H1 (cell line): ENCODE results near the gene PRKCA. TPM values are rescaled to one million over a fixed set of nuclear protein-coding genes. Genes with fewer than 3 reads are reported as not detected.

ENCODE experiments used
- CTCF ChIA-PET: fragments of 300-600 bp; sonication (Branson Sonifier 250); formaldehyde crosslinking; loops from one replicate; lab custom pipeline; 2021; ENCODE audit not compliant: partially characterized antibody; lab: Charles Lee
- POLR2A ChIA-PET: fragments of 300-600 bp; sonication (Branson Sonifier 250); formaldehyde crosslinking; loops from one replicate; lab custom pipeline; 2021; ENCODE audit warnings: inconsistent platforms; ENCODE audit not compliant: partially characterized antibody; lab: Charles Lee
- DNase-seq, 2 experiments: peaks; one replicate each; pipeline versions ENCODE4 v3.0.0 to v3.0.0-alpha.2; 2010 to 2022; ENCODE audit warnings: low spot score in 2 of 2, low read depth in 1 of 2, mixed read lengths in 1 of 2
- FAIRE-seq: peaks from 2 replicates; lab custom pipeline; 2011; peaks lifted over from hg19 to GRCh38; lab: Jason Lieb, UNC
- H2AFZ ChIP-seq: 2 replicates; pipeline ENCODE4 v1.8.1; 2012; ENCODE audit warnings: low read length, inconsistent platforms
- H2AK5ac ChIP-seq: 2 replicates; pipeline ENCODE4 v1.6.1; 2013; ENCODE audit warnings: low read depth, low read length
- H2BK120ac ChIP-seq: replicated peaks from 2 replicates; pipeline ENCODE3; 2013; ENCODE audit warnings: low read depth, low read length, inconsistent platforms
- H2BK12ac ChIP-seq: 2 replicates; pipeline ENCODE4 v1.6.1; 2013; ENCODE audit warnings: low read depth, low read length
- H2BK15ac ChIP-seq: 2 replicates; pipeline ENCODE4 v1.6.1; 2013; ENCODE audit warnings: low read length
- H2BK20ac ChIP-seq: 2 replicates; pipeline ENCODE4 v1.6.1; 2013; ENCODE audit warnings: low read length
- H2BK5ac ChIP-seq: 2 replicates; pipeline ENCODE4 v1.6.1; 2013; ENCODE audit warnings: low read depth, low read length
- H3K14ac ChIP-seq: 2 replicates; pipeline ENCODE4 v1.6.1; 2013; ENCODE audit warnings: inconsistent platforms; ENCODE audit not compliant: insufficient read length
- H3K18ac ChIP-seq: 2 replicates; pipeline ENCODE4 v1.6.1; 2013; ENCODE audit warnings: low read length; ENCODE audit errors: extremely low read depth
- H3K23ac ChIP-seq: 2 replicates; pipeline ENCODE4 v1.6.1; 2013; ENCODE audit warnings: inconsistent platforms; ENCODE audit not compliant: insufficient read length
- H3K23me2 ChIP-seq: 2 replicates; pipeline ENCODE4 v1.6.1; 2013; ENCODE audit warnings: low read depth, low read length
- H3K27ac ChIP-seq: 2 replicates; pipeline ENCODE4 v1.6.1; 2011; ENCODE audit warnings: low read depth, low read length, inconsistent platforms
- H3K27me3 ChIP-seq, 4 experiments: replicated peaks in 1 of 4; 1 replicate in 1 of 4; 2 replicates in 3 of 4; pipeline versions ENCODE4 v1.6.1 to v1.8.1; 2011 to 2013; ENCODE audit warnings: low read length in 3 of 4, mild to moderate bottlenecking in 3 of 4, inconsistent platforms in 2 of 4, mixed read lengths in 2 of 4, moderate library complexity in 1 of 4; ENCODE audit not compliant: control insufficient read depth in 3 of 4, insufficient read depth in 3 of 4; ENCODE audit errors: extremely low read depth in 1 of 4
- H3K36me3 ChIP-seq, 4 experiments: 2 replicates each; pipeline versions ENCODE4 v1.6.1 to v1.8.1; 2011 to 2013; ENCODE audit warnings: mild to moderate bottlenecking in 4 of 4, low read length in 3 of 4, moderate library complexity in 2 of 4, control low read depth in 1 of 4, inconsistent platforms in 1 of 4; ENCODE audit not compliant: insufficient read depth in 4 of 4, control insufficient read depth in 2 of 4
- H3K4ac ChIP-seq: replicated peaks from 2 replicates; pipeline ENCODE3; 2013; ENCODE audit warnings: low read length, low read depth, mixed read lengths, inconsistent platforms; ENCODE audit not compliant: insufficient read length
- H3K4me1 ChIP-seq, 4 experiments: replicated peaks in 1 of 4; 1 replicate in 1 of 4; 2 replicates in 3 of 4; pipeline versions ENCODE4 v1.6.1 to v1.8.1; 2011 to 2013; ENCODE audit warnings: low read length in 3 of 4, inconsistent platforms in 2 of 4, mixed read lengths in 1 of 4; ENCODE audit not compliant: insufficient read depth in 4 of 4, control insufficient read depth in 3 of 4
- H3K4me2 ChIP-seq, 2 experiments: 2 replicates each; pipeline versions ENCODE4 v1.6.1 to v1.8.1; 2011 to 2013; ENCODE audit warnings: low read depth in 2 of 2, low read length in 2 of 2, control low read depth in 1 of 2, inconsistent platforms in 1 of 2, mild to moderate bottlenecking in 1 of 2; ENCODE audit not compliant: insufficient read depth in 1 of 2
- H3K4me3 ChIP-seq, 4 experiments: fragments of 200-600, 300-600 bp in 1 of 4; sonication (generic), shearing (Covaris generic), sonication (Bioruptor Twin) in 1 of 4; 2 replicates each; pipeline versions ENCODE4 v1.5.1 to v1.8.1; 2011 to 2016; ENCODE audit warnings: low read length in 4 of 4, low read depth in 3 of 4, control low read depth in 2 of 4, inconsistent platforms in 2 of 4, mild to moderate bottlenecking in 2 of 4, mixed read lengths in 1 of 4, moderate library complexity in 1 of 4; ENCODE audit not compliant: insufficient read depth in 2 of 4; ENCODE audit errors: extremely low read depth in 1 of 4
- H3K56ac ChIP-seq: replicated peaks from 2 replicates; pipeline ENCODE3; 2013; ENCODE audit warnings: low read depth, mild to moderate bottlenecking, mixed read lengths, low read length, inconsistent platforms; ENCODE audit not compliant: insufficient read length
- H3K79me1 ChIP-seq: 2 replicates; pipeline ENCODE4 v1.6.1; 2013; ENCODE audit warnings: low read depth, low read length, control low read depth
- H3K79me2 ChIP-seq, 2 experiments: 2 replicates each; pipeline versions ENCODE4 v1.6.1 to v1.8.1; 2012 to 2013; ENCODE audit warnings: low read length in 2 of 2, mild to moderate bottlenecking in 2 of 2, inconsistent platforms in 1 of 2; ENCODE audit not compliant: insufficient read depth in 2 of 2, control insufficient read depth in 1 of 2
- H3K9ac ChIP-seq, 4 experiments: replicated peaks in 1 of 4; 1 replicate in 1 of 4; 2 replicates in 3 of 4; pipeline versions ENCODE4 v1.6.1 to v1.8.1; 2011 to 2013; ENCODE audit warnings: low read depth in 3 of 4, low read length in 3 of 4, control low read depth in 2 of 4, mild to moderate bottlenecking in 2 of 4, moderate library complexity in 2 of 4, inconsistent platforms in 1 of 4; ENCODE audit errors: extremely low read depth in 1 of 4
- H3K9me3 ChIP-seq, 2 experiments: 2 replicates each; pipeline versions ENCODE4 v1.6.1 to v1.8.1; 2012 to 2013; ENCODE audit warnings: mild to moderate bottlenecking in 2 of 2, moderate library complexity in 2 of 2, control low read depth in 1 of 2, inconsistent platforms in 1 of 2, low read depth in 1 of 2, low read length in 1 of 2, mixed read lengths in 1 of 2; ENCODE audit not compliant: insufficient read depth in 2 of 2
- H4K20me1 ChIP-seq, 2 experiments: replicated peaks in 1 of 2; 2 replicates each; pipeline versions ENCODE3 to v1.8.1; 2011 to 2013; ENCODE audit warnings: inconsistent platforms in 2 of 2, low read length in 2 of 2, mild to moderate bottlenecking in 1 of 2; ENCODE audit not compliant: insufficient read depth in 2 of 2, control insufficient read depth in 1 of 2
- H4K5ac ChIP-seq: 2 replicates; pipeline ENCODE4 v1.6.1; 2013; ENCODE audit warnings: low read length, low read depth, mixed read lengths, inconsistent platforms; ENCODE audit not compliant: insufficient read length
- H4K8ac ChIP-seq: 2 replicates; pipeline ENCODE4 v1.8.0; 2013; ENCODE audit warnings: mild to moderate bottlenecking, moderate library complexity, low read length, inconsistent platforms; ENCODE audit not compliant: insufficient read depth; ENCODE audit errors: extremely low read depth
- H4K91ac ChIP-seq: replicated peaks from 2 replicates; pipeline ENCODE3; 2013; ENCODE audit warnings: low read length, mixed read lengths, inconsistent platforms; ENCODE audit not compliant: insufficient read length
- GABPA ChIP-seq: IDR thresholded peaks from 2 replicates; pipeline ENCODE4 v1.6.1; 2011; ENCODE audit warnings: mild to moderate bottlenecking, low read length, moderate library complexity, borderline replicate concordance; ENCODE audit not compliant: insufficient read depth
- GTF2F1 ChIP-seq: IDR thresholded peaks from 2 replicates; pipeline ENCODE4 v1.6.1; 2012; ENCODE audit warnings: low read depth, low read length, improper control_type of control experiment, borderline replicate concordance
- JUND ChIP-seq: IDR thresholded peaks from 2 replicates; pipeline ENCODE4 v1.6.1; 2011; ENCODE audit warnings: mild to moderate bottlenecking, improper control_type of control experiment, low read length
- KDM1A ChIP-seq: fragments of 200-600, 300-600 bp; sonication (generic); IDR thresholded peaks from 2 replicates; pipeline ENCODE4 v1.7.1; 2016; ENCODE audit warnings: mild to moderate bottlenecking, low read length, borderline replicate concordance
- NRF1 ChIP-seq: IDR thresholded peaks from 2 replicates; pipeline ENCODE4 v1.6.1; 2011; ENCODE audit warnings: mild to moderate bottlenecking, low read depth, low read length, improper control_type of control experiment
- TAF1 ChIP-seq: IDR thresholded peaks from 2 replicates; pipeline ENCODE4 v1.6.1; 2011; ENCODE audit warnings: mild to moderate bottlenecking, low read depth, low read length
- WGBS, 2 experiments: shearing (Covaris generic) in 1 of 2; methylation state at CpG; one replicate each; pipeline versions ENCODE4 v1.1.6 to v1.1.7; 2013 to 2015; ENCODE audit warnings: low lambda C conversion rate in 2 of 2, mixed read lengths in 2 of 2, inconsistent platforms in 1 of 2, low coverage in 1 of 2, missing lambda C conversion rate in 1 of 2; ENCODE audit not compliant: insufficient replicate concordance in 2 of 2, insufficient coverage in 1 of 2, insufficient read length in 1 of 2; ENCODE audit errors: extremely low coverage in 1 of 2, missing lambda C conversion rate in 1 of 2; 5-methylcytosine and 5-hydroxymethylcytosine counted together
- polyA plus RNA-seq, 7 experiments: library from polyadenylated mRNA; depleted of rRNA in 3 of 7; stranded (reverse) in 5 of 7; unstranded in 2 of 7; fragments of >200 nt in 5 of 7; fragments of 200-250 nt in 2 of 7; gene quantifications; 1 replicate in 5 of 7; 2 replicates in 1 of 7; 4 replicates in 1 of 7; pipeline versions ENCODE4 v1.2.1 to v1.2.3, GENCODE V29; 2011 to 2013; ENCODE audit warnings: missing spikeins in 2 of 7, mixed read lengths in 2 of 7
- total RNA-seq: library from RNA; stranded (reverse); fragmentation: NEBNext Ultra II Directional; extraction: Animal tissue kit (Norgen Biotek cat#: 25700); gene quantifications from 2 replicates; pipeline ENCODE4 v1.2.1, GENCODE V29; 2021
- TF ChIP-seq, protein P1 (sequence below): IDR thresholded peaks from 2 replicates; pipeline ENCODE4 v1.6.1; 2012; ENCODE audit warnings: low read length, inconsistent platforms

The PRKCA gene
- total and polyA plus RNA-seq, 2 of the 8 experiments (the other 6 are each of a cell fraction or from before 2014, with no cell fraction given), result 5.8 to 17.8 TPM

DNA sequence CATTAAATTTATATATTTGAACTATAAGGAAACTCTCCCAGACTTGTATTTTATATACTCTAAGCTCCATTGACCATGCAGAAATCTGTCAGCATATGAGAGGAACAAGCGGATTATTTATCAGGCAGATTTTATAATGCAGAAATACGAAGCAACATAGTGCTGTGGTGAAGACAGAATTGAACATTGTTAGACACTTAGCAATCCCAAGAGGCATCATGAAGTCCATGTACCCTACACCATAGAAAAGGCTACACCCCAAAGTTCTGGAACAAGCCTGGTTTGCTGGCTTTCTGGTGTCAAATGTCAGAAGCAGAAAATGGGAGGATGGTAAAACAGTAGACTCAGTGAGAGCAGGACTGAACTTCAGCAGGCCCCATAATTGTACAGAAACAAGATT, 241.1 kb downstream of the PRKCA start:
- H2BK12ac ChIP-seq, result no peak overlapping the region; the same call in 1 of the 2 replicates
- no peak overlapping the region for H3K56ac ChIP-seq
- no peak overlapping the region for H3K23ac ChIP-seq
- WGBS, 2 experiments, result 86% methylated on average over 2 of the region's 2 CpGs; no CpG with 5 or more reads in 1 of the 2 experiments
- no peak overlapping the region for H3K9ac ChIP-seq
- H3K27ac ChIP-seq, result no peak overlapping the region
- POLR2A ChIA-PET, result no interaction called here
- no peak overlapping the region for H3K4ac ChIP-seq
- H3K79me2 ChIP-seq, result no peaks in the 10 kb centered on the region
- no peak overlapping the region for H3K18ac ChIP-seq
- no peak for DNase-seq
- H3K27me3 ChIP-seq, result no peaks in the 10 kb centered on the region
- H3K9me3 ChIP-seq, result 0 out of 4 replicates have a peak, but pooled peaks cover 0 to 7% of the 10 kb centered on the region in 2 experiments
- no peaks in the 10 kb centered on the region for H4K20me1 ChIP-seq
- H2AFZ ChIP-seq, result no peak overlapping the region
- H2BK5ac ChIP-seq, result no peak overlapping the region
- H2AK5ac ChIP-seq, result no peak overlapping the region
- no peaks in the 10 kb centered on the region for H3K23me2 ChIP-seq
- H2BK15ac ChIP-seq, result no peak overlapping the region
- H3K14ac ChIP-seq, result no peak overlapping the region
- peaks cover 2 to 19% (median 15%) of the 10 kb centered on the region in 4 experiments; a peak in 6 of 7 replicates for H3K4me1 ChIP-seq
- H4K91ac ChIP-seq, result no peak overlapping the region
- no peak overlapping the region for H3K4me3 ChIP-seq
- CTCF ChIA-PET, result interaction anchor here (1.0 kb wide), 1 partner anchor 14 kb away, joined by 3 read pairs; no protein-coding TSS in a partner anchor
- FAIRE-seq, result no peak
- 0 out of 2 replicates have a peak overlapping the region, but pooled peaks have one; percentile 11 for H2BK20ac ChIP-seq
- H3K4me2 ChIP-seq, result no peak overlapping the region
- H4K8ac ChIP-seq, result no peak overlapping the region
- H3K36me3 ChIP-seq, result no peaks in the 10 kb centered on the region
- no peak overlapping the region for H4K5ac ChIP-seq
- no peaks in the 10 kb centered on the region for H3K79me1 ChIP-seq
- no peak overlapping the region for H2BK120ac ChIP-seq
- TF ChIP-seq GTF2F1, result no peak
- TF ChIP-seq GABPA, result no peak
- TF ChIP-seq TAF1, result no peak
- TF ChIP-seq, protein P1, sequence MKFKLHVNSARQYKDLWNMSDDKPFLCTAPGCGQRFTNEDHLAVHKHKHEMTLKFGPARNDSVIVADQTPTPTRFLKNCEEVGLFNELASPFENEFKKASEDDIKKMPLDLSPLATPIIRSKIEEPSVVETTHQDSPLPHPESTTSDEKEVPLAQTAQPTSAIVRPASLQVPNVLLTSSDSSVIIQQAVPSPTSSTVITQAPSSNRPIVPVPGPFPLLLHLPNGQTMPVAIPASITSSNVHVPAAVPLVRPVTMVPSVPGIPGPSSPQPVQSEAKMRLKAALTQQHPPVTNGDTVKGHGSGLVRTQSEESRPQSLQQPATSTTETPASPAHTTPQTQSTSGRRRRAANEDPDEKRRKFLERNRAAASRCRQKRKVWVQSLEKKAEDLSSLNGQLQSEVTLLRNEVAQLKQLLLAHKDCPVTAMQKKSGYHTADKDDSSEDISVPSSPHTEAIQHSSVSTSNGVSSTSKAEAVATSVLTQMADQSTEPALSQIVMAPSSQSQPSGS, result no peak
- TF ChIP-seq JUND, result no peak
- TF ChIP-seq KDM1A, result no peak
- TF ChIP-seq NRF1, result no peak
